ENCODE data around the gene SMC1B.
A peak's percentile ranks its signal among the peaks of the same experiment; 100 is the strongest.
"Not testable (repeated sequence)": the region's sequence is repeated elsewhere in the genome, so short reads cannot be mapped to it uniquely, and the experiment has no call there.

Gene SMC1B

DNA sequence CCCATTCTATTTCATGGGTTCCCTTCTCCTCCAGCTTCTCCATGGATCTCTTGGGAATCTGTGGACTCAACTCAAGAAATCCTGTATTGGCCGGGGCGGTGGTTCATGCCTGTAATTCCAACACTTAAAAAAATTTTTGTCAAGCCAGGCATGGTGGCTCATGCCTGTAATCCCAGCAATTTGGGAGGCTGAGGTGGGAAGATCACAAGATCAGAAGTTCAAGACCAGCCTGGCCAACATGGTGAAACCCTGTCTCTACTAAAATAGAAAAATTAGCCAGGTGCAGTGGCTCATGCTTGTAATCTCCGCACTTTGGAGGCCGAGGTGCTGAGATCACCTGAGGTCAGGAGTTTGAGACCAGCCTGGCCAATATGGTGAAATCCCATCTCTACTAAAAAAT is 34.2 kb upstream of the SMC1B start:
- not testable (repeated sequence) for DNase-seq (ENCODE audit: low read depth, low spot score); H3K27ac ChIP-seq

DNA sequence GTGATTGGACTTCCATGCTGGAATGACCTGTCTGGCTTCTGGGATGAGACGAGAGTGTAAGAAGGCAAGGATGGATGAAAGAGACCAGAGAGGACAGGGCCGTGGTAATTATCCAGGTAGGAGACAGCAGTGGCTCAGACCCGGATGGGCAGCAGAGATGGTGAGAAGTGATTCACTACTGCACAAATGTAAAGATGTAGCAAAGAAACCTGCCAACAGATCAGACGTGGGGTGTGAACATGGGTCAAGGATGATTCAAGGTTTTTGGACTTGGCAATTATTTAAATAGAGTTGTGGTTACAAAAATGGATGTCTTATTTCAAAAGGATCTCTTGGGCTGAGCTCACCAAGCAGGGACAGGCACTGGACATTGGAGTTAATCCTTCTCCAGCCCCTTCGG is 32.8 kb upstream of the SMC1B start:
- DNase-seq (ENCODE audit: low read depth, low spot score) = no peak
- H3K27ac ChIP-seq = no peak overlapping the region

DNA sequence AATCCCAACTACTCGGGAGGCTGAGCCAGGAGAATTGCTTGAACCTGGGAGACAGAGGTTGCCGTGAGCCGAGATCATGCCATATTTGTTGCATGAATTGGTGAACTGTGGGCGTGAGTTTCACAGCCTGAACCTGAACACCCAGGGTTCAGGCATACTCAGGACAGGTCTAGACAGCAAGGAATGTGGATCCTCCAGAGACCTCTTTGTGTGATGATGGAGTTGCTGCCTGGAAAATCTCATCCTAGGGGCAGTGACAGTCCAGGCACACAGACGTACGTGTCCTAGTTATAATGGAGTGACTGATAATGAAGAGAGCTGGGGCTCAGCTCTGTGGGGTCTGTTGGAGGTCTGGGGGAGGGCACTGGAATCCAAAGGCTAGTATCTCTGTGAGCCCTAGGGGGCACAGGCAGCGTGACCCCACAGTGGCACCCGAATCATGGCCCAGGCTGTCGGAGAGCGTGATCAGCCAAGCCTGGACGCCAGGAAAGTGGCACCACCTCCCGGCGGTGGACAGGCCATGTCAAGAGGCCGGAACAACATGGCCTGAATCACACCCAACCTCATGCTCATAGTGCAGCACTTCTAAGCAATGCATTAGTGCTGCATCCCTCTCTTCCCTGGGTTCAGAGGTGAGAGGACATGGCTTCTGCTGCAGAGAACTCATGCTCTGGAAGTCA is 31.8 kb upstream of the SMC1B start:
- DNase-seq (ENCODE audit: low read depth, low spot score) = no peak
- no peak overlapping the region for H3K27ac ChIP-seq

DNA sequence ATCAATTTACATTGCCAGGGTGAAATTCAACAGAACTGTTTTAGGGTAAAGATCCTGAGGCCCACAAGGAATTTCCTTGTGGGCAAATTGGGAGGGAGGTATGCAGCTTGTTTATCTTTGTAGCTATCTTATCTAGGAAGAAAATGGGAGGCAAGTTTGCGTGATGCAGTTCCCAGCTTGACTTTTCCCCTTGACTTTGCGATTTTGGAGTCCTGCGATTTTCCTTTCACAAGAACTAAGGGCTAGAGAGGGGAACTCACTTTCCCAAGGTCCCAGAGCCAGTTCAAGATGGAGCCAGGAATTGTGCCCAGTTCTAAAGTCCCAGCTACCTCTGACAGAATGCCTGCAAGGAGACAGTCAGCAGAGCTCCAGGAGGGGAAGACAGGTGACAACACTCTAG is 30.8 kb upstream of the SMC1B start:
- H3K27ac ChIP-seq = no peak overlapping the region
- DNase-seq (ENCODE audit: low read depth, low spot score) = no peak

DNA sequence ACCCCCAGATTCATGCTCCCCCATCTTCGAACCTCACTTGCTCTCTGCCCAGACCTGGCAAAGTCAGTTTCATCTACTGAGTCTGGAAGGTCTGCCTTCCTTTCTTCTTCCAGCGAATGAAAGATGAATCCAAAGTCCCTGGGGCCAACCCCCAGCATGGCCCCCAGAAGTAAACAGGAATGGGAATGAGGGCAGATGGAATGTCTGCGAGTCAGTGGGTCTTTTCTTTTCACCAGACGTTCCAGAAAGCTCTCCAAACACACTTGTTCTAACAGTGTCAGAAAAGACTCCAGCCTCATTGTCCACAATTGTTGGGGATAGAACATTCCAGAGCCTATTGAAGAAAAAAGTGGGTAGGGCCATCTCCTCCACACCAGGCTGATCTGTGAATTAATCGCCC is 28.7 kb upstream of the SMC1B start:
- DNase-seq (ENCODE audit: low read depth, low spot score) = no peak
- H3K27ac ChIP-seq = no peak overlapping the region

DNA sequence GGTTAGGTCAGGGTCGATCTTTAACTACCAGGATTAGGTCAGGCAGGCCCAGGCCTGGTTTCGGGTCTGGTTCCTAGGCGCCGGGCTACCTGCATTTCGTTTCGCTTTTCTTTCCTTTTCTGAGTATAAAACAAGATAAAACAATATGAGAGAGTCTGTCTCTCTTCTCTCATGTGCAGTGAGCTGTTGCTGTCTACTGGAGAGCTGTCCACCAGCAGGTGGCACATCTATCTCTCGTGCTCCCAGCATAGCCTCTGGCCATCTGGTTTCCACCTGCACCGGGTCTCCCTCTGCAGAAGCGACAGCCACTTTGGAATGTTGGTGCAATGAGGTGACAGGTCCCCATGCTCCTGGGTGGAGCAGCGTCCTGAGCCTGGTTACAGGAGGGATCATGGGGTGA is 27.7 kb upstream of the SMC1B start:
- no peak overlapping the region for H3K27ac ChIP-seq
- no peak for DNase-seq (ENCODE audit: low read depth, low spot score)

DNA sequence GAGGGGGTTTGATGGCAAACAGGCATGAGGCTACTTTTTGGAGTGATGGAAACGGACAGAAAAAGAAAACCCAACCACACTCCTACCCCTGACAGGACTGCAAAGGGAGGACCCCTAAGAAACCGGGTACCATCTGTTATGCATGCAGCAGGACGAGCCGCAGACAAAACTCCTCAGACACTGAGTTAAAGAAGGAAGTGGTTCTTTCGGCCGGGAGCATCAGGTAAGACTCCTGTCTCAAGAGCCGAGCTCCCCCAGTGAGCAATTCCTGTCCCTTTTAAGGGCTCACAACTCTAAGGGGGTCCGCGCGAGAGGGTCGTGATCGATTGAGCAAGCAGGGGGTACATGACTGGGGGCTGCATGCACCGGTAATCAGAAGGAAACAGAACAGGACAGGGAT is 27.3 kb upstream of the SMC1B start:
- not testable (repeated sequence) for H3K27ac ChIP-seq; DNase-seq (ENCODE audit: low read depth, low spot score)

DNA sequence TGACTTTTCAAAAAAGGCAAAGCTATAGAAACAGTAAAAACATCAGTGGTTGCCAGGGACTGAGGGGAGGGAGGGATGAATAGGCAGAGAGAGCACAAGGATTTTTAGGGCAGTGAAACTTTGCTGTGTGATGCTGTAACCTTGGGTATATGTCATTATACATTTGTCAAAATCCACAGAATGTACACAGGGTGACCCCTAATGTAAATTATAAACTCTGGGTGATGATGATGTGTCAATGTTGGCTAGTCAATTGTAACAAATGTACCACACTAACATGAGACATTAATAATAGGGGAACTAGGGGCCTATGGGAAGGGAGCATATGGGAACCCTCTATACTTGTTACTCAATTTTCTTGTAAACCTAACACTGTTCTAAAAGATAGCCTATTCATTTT is 24.9 kb upstream of the SMC1B start:
- no peak for DNase-seq (ENCODE audit: low read depth, low spot score)
- no peak overlapping the region for H3K27ac ChIP-seq

DNA sequence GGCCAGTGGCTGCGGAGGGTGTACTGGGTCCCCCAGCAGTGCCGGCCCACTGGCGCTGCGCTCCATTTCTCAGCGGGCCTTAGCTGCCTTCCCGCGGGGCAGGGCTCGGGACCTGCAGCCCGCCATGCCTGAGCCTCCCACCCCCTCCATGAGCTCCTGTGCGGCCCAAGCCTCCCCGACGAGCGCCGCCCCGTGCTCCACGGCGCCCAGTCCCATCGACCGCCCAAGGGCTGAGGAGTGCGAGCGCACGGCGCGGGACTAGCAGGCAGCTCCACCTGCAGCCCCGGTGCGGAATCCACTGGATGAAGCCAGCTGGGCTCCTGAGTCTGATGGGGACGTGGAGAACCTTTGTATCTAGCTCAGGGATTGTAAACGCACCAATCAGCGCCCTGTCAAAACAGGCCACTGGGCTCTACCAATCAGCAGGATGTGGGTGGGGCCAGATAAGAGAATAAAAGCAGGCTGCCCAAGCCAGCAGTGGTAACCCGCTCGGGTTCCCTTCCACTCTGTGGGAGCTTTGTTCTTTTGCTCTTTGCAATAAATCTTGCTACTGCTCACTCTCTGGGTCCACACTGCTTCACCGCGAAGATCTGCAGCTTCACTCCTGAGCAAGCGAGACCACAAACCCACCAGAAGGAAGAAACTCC is 23.6 kb upstream of the SMC1B start:
- DNase-seq (ENCODE audit: low read depth, low spot score); H3K27ac ChIP-seq: not testable (repeated sequence)

DNA sequence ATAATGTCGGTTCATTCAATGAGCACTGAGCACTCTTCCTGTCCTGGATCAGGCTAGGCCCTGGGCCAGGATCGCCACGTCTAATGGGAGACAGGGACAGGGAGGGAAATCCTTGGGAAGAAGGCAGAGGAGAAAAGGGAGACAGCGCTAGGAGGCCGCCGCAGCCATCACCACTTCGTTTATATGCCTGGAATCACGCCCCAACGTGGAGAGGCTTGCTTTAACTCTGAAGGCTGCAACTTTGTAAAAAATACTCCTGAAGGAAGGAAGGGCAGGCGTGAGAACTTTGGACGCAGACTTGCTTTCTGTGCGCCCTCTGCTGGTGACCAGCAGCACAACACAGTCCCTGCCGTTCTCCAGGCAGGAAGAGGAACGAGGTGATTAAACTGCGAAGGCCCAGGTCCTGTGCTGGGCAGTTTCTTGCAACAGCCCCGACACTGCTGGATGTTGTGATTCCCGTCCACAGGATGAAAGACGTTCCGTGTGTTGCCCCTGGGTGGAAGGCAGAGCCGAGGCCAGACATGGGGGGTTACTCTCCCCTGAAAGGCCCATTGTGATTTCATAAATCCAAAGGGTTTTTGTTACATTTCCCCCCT is 22.2 kb upstream of the SMC1B start:
- DNase-seq (ENCODE audit: low read depth, low spot score) = peak; percentile 41
- H3K27ac ChIP-seq = no peak overlapping the region

DNA sequence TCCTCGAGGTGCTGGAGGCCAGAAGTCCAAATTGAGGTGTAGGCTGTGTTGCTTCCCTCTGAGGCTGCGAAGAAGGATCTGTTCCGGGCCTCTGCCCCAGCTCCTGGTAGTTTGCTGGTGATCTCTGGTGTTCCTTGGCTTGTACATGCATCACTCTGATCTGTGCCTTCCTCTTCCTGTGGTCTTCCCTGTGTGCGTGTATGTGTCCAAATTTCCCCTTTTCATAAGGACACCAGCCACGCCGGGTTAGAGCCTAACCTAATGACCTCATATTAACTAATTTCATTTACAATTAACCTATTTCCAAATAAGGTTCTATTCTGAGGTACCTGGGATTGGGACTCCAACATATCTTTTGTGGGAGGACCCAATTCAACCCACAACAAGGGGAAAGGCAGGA is 21.6 kb upstream of the SMC1B start:
- no peak for DNase-seq (ENCODE audit: low read depth, low spot score)
- H3K27ac ChIP-seq = no peak overlapping the region

DNA sequence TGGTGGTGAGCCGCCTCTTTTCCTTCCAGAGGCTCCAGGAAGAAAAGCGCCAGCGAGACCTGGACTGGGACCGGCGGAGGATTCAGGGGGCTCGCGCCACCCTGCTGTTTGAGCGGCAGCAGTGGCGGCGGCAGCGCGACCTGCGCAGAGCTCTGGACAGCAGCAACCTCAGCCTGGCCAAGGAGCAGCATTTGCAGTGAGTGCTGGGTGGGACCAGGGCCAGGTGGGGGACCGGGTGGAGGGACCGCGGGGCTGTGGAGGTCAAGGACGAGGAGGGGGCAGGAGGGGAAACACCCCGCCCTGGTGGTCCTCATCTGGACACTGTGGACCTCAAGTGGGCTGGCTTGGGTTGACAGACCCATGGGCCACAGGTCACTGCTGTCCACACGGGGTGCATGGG is 17.5 kb upstream of the SMC1B start:
- no peak overlapping the region for H3K27ac ChIP-seq
- no peak for DNase-seq (ENCODE audit: low read depth, low spot score)

DNA sequence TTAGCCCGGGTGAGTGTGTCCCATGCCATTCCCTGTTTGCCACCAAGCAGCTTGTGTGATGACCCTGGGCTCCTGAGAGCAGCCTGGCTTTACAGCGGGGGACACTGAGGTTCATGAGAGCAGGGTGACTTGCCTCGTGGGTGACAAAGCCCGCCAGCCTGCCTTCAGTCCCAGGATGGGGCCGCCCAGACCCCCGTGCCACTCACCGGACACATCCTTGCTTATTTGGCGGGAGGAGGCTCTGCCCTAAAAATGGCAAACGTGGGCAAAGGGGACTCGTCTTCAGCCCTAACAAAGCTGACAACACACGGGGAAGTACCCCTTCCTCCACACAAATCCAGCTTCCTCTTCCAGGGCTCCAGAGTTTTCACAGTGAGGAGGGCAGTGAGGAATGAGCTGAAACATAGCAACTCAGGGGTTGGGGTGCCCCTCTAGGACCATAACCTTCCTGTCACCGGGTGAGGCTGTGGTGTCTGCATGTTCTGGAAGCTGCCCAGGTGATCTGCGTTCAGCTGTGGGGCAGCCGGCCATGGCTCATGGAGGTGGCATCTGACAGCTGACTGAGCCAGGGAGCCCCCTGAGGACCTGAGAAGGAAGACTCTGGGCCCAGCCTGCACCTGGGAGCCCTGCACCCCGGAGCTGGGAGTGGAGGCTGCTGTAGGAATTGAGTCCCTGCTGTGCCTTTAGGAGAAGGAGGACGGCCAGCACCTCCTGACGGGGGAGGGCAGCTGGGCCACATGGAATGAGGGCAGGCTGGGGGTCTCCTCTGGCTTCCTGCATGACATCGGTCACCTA is 16.8 kb upstream of the SMC1B start:
- DNase-seq (ENCODE audit: low read depth, low spot score) = no peak
- no peak overlapping the region for H3K27ac ChIP-seq

DNA sequence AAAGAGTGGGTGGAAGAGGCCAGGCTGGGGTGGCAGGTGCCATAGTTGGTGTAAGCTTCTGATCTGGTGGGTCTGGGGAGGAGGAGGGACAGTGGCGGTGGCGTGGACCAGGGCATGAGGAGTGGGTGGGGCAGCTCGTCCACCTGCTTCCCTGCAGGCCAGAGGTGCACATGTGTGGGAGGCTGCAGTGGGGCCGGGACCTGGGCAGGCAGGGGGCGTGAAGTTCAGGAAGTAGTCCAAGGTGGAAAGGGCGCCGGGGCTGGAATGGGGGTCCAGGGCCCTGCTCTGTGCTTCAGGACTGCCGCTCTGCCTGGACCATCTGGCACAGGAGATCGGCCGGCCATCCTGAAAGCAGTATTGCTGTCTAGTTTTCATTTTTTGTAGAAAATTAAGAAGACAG is 16.0 kb upstream of the SMC1B start:
- H3K27ac ChIP-seq = no peak overlapping the region
- DNase-seq (ENCODE audit: low read depth, low spot score) = no peak

DNA sequence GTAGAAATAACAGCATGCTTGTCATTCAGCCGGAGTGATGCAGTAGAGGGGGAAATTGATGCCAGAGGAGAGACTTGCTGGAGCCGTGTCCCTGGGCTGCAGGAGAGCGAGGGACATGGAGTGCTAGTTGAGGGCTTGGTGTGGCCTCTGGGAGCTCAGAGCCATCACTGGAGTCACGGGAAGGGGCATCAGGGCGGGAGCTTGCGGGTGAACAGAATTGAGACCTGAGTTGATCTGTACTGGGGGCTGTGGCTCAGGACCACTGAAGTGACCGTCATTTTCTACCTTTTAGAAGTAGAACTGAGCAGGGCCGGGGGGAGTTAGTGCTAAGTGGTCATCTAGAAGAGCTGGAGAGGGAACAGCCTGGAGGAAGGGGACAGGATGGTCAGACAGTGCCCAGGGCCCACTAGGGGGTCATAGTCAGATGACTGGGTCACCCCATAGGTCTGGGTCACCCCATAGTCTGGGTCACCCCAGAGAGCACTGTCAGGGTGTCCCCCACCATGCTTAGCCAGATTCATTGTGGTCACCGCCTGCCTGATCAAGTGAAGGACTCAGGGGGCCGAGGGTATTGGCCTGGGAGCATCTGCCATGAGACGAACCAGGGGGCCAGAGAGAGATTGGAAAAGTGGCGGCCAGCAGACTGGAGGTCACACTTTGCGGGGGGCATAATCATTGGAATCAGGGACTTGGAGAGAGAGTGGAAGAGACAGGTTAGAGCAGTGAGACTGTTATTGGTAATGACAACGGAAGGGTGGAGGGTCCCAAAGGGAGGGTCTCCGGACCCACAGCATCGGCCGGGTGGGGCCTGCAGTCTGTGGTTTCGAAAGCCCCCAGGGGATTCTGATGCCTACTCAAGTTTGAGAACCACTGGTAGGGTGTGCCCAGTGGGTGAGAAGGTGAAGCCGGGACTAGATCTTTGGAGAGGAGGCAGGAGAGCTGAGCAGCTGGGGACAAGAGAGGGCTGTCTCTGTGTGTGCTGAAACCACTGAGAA is 15.3 kb upstream of the SMC1B start:
- no peak for DNase-seq (ENCODE audit: low read depth, low spot score)
- no peak overlapping the region for H3K27ac ChIP-seq

DNA sequence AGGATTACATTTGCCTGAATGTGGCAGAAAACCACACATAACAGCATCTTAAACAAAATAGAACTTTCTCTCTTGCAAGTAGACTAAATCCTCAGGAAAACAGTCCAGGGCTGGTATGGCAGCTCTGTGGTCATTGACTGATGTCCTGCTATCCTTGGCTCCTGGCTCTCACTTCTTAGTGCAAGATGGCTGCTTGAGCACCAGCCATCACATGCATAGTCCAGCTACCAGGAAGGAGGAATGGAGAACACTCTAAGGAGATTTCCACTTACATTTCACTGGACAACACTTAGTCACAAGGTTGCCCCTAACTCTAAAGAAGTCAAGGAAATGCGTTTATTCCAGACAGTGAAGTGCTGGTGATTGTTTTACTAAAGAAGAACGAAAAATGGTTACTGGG is 13.7 kb upstream of the SMC1B start:
- DNase-seq (ENCODE audit: low read depth, low spot score) = no peak
- no peak overlapping the region for H3K27ac ChIP-seq

DNA sequence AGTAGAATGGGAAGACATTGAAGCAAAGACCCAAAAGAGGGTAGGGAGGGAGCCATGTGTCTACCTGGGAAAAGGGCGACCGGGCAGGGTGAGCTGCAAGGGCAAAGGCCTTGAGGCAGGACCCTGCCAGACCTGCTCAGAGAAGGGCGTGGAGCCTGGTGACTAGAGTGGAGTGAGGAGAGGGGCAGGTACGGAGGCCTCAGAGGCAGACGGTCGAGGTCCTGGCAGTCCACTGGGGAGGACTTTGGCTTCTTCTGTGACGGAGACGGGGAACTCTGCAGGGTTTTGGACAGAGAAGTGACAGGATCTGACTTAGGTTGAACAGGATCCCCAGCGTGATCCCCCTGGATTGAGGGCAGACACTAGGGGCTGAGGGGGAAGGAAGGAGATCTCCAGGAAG is 13.0 kb upstream of the SMC1B start:
- no peak for DNase-seq (ENCODE audit: low read depth, low spot score)
- no peak overlapping the region for H3K27ac ChIP-seq

DNA sequence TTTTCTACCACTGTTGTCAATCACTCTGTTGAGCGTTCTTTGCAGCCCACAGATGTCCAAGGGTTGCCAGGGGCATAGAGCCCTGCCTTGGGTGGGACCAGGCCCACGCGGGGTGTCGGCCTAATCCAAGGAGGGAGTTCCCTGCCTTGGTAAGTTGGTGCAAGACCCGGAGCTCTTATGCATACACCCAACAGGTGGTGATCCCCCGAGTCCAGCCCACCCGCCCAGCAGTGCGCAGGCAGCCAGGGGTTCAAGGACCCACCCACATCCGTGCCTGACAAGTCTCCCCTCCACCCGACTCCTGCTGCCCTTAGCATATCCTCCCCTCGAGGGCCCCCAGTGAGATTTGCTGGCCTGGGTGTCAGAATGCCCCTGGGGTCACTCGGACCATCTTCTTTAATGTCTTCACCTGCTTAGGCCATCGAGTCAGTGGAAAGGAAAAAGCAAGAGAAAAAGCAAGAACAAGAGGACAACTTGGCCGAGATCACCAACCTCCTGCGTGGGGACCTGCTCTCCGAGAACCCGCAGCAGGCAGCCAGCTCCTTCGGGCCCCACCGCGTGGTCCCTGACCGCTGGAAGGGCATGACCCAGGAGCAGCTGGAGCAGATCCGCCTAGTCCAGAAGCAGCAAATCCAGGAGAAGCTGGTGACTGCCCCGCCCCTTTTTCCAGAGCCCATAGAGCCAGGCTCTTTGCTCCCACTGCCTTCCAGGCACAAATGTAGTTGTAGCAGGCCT is 12.3 kb upstream of the SMC1B start:
- no peak overlapping the region for H3K27ac ChIP-seq
- no peak for DNase-seq (ENCODE audit: low read depth, low spot score)

DNA sequence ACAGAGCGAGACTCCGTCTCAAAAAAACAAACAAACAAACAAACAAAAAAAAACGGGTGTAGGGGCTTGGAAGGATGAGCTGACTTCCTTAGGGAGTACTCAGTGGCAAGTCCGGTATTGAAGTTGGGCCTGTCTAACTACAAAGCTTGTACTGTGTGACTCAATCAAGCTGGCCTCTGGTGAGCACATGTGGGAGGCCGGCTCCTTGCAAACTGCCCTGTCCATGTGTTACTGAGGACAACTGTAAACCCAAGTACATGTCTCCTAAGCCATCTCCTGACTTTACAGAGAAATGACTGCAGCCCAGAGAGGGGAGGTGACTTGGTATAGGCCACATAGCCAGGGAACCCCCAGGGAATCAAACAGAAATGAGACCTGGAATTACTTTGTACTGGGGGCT is 11.7 kb upstream of the SMC1B start:
- H3K27ac ChIP-seq = peak overlapping the region; percentile 43
- no peak for DNase-seq (ENCODE audit: low read depth, low spot score)
